HEK293T (cell line): ENCODE results near the gene FAM53B.

Source experiments
- CTCF ChIA-PET: fragments of 350-600 bp; formaldehyde crosslinking; extraction: SDS; loops from one replicate; lab custom pipeline; 2021; ENCODE audit warnings: antibody characterized with exemption, inconsistent platforms; lab: Yijun Ruan, JAX
- POLR2A ChIA-PET: fragments of 350-600 bp; formaldehyde crosslinking; extraction: SDS; loops from one replicate; lab custom pipeline; 2020; ENCODE audit warnings: antibody characterized with exemption, inconsistent platforms; lab: Yijun Ruan, JAX
- DNase-seq: peaks from one replicate; pipeline ENCODE4 v3.0.0; 2012; ENCODE audit warnings: mixed read lengths; ENCODE audit errors: extremely low spot score
- ARNT ChIP-seq: fragments of 450-650 bp; IDR thresholded peaks from 2 replicates; pipeline ENCODE4 v1.6.1; 2017; ENCODE audit warnings: mild to moderate bottlenecking
- BHLHE40 ChIP-seq: fragments of 450-650 bp; IDR thresholded peaks from 2 replicates; pipeline ENCODE4 v1.6.1; 2016; ENCODE audit warnings: mild to moderate bottlenecking, moderate library complexity, borderline replicate concordance
- CTBP1 ChIP-seq: fragments of 450-650 bp; IDR thresholded peaks from 2 replicates; pipeline ENCODE4 v1.6.1; 2016; ENCODE audit warnings: borderline replicate concordance
- ELF4 ChIP-seq: fragments of 450-650 bp; IDR thresholded peaks from 2 replicates; pipeline ENCODE4 v1.6.1; 2017; ENCODE audit warnings: antibody characterized with exemption
- FOXA1 ChIP-seq: fragments of 450-650 bp; IDR thresholded peaks from 2 replicates; pipeline ENCODE4 v1.6.1; 2016; ENCODE audit warnings: mild to moderate bottlenecking
- FOXK2 ChIP-seq: fragments of 450-650 bp; IDR thresholded peaks from 2 replicates; pipeline ENCODE4 v1.6.1; 2016; ENCODE audit warnings: mild to moderate bottlenecking
- FOXM1 ChIP-seq: fragments of 450-650 bp; IDR thresholded peaks from 2 replicates; pipeline ENCODE4 v1.6.1; 2017; ENCODE audit warnings: mild to moderate bottlenecking, borderline replicate concordance
- HDGF ChIP-seq: fragments of 450-650 bp; IDR thresholded peaks from 2 replicates; pipeline ENCODE4 v1.6.1; 2017; ENCODE audit warnings: antibody characterized with exemption, borderline replicate concordance
- L3MBTL2 ChIP-seq: fragments of 450-650 bp; conservative IDR thresholded peaks from 2 replicates; pipeline ENCODE4 v1.6.1; 2016; ENCODE audit warnings: mild to moderate bottlenecking
- LEF1 ChIP-seq: fragments of 450-650 bp; IDR thresholded peaks from 2 replicates; pipeline ENCODE4 v1.6.1; 2017; ENCODE audit warnings: mild to moderate bottlenecking, borderline replicate concordance
- NFRKB ChIP-seq: fragments of 450-650 bp; IDR thresholded peaks from 2 replicates; pipeline ENCODE4 v1.6.1; 2016; ENCODE audit warnings: mild to moderate bottlenecking, moderate library complexity
- PKNOX1 ChIP-seq: fragments of 450-650 bp; IDR thresholded peaks from 2 replicates; pipeline ENCODE4 v1.6.1; 2016
- SP1 ChIP-seq: fragments of 450-650 bp; IDR thresholded peaks from 2 replicates; pipeline ENCODE4 v1.6.1; 2017
- SUZ12 ChIP-seq: fragments of 450-650 bp; IDR thresholded peaks from 2 replicates; pipeline ENCODE4 v1.6.1; 2016; ENCODE audit warnings: mild to moderate bottlenecking
- TARDBP ChIP-seq: fragments of 450-650 bp; IDR thresholded peaks from 2 replicates; pipeline ENCODE4 v1.6.1; 2016
- ZNF384 ChIP-seq: fragments of 450-650 bp; IDR thresholded peaks from 2 replicates; pipeline ENCODE4 v1.6.1; 2016

Gene FAM53B

GRCh38 chr10:124643330-124644009 lies 100.7 kb downstream of the FAM53B start:
- ChIA-PET CTCF (no interaction called here), POLR2A (no interaction called here)
- no peak for DNase-seq
- no peak for TF ChIP-seq BHLHE40
- TF ChIP-seq L3MBTL2, result no peak
- TF ChIP-seq ZNF384, result no peak
- TF ChIP-seq FOXM1, result no peak
- no peak for TF ChIP-seq PKNOX1
- no peak for TF ChIP-seq FOXA1
- TF ChIP-seq SUZ12, result no peak
- no peak for TF ChIP-seq SP1
- no peak for TF ChIP-seq ELF4
- no peak for TF ChIP-seq TARDBP
- no peak for TF ChIP-seq NFRKB
- no peak for TF ChIP-seq CTBP1
- no peak for TF ChIP-seq FOXK2
- TF ChIP-seq ARNT, result no peak

- DNase-seq, result no peak
- POLR2A ChIA-PET, result no interaction called here
- TF ChIP-seq ZNF384, result no peak
- TF ChIP-seq LEF1, result no peak
- TF ChIP-seq HDGF, result no peak
- CTCF ChIA-PET, result no interaction called here
Observed at GRCh38 chr10:124642088-124642710, 102.0 kb downstream of the FAM53B start.

- CTCF ChIA-PET, result no interaction called here
- POLR2A ChIA-PET, result no interaction called here
Observed at GRCh38 chr10:124641282-124642087, 102.7 kb downstream of the FAM53B start.

GRCh38 chr10:124640538-124641231 lies 103.5 kb downstream of the FAM53B start:
- CTCF ChIA-PET, result no interaction called here
- TF ChIP-seq FOXK2, result no peak
- no peak for TF ChIP-seq FOXA1
- TF ChIP-seq PKNOX1, result no peak
- no peak for TF ChIP-seq SP1
- no peak for TF ChIP-seq NFRKB
- TF ChIP-seq LEF1, result no peak
- TF ChIP-seq ELF4, result no peak
- TF ChIP-seq FOXM1, result no peak
- no peak for TF ChIP-seq CTBP1
- TF ChIP-seq BHLHE40, result no peak
- TF ChIP-seq ARNT, result no peak
- no peak for TF ChIP-seq SUZ12
- TF ChIP-seq L3MBTL2, result no peak
- TF ChIP-seq ZNF384, result no peak
- TF ChIP-seq TARDBP, result no peak
- no peak for DNase-seq
- POLR2A ChIA-PET, result no interaction called here

More at GRCh38 chr10:124641282-124642087, 102.7 kb downstream of the FAM53B start:
- no peak for DNase-seq
- TF ChIP-seq HDGF (no peak), ZNF384 (no peak), SP1 (no peak), BHLHE40 (no peak), FOXA1 (no peak), ELF4 (no peak), PKNOX1 (no peak), SUZ12 (no peak), L3MBTL2 (no peak), CTBP1 (no peak), NFRKB (no peak), FOXM1 (no peak), ARNT (no peak), TARDBP (no peak), LEF1 (no peak), FOXK2 (no peak)

GRCh38 chr10:124640056-124640455 lies 104.1 kb downstream of the FAM53B start:
- TF ChIP-seq SP1 (no peak), ELF4 (no peak), ARNT (no peak), FOXK2 (no peak), BHLHE40 (no peak), ZNF384 (no peak), CTBP1 (no peak), HDGF (no peak), LEF1 (no peak)
- CTCF ChIA-PET, result no interaction called here
- DNase-seq, result no peak
- POLR2A ChIA-PET, result no interaction called here
